ENCODE measurements around the gene DHRS4L2. TPM values are rescaled to one million over a fixed set of nuclear protein-coding genes. Genes with fewer than 3 reads are reported as not detected.
"Not testable (repeated sequence)": the region's sequence is repeated elsewhere in the genome, so short reads cannot be mapped to it uniquely, and the experiment has no call there.

DHRS4L2 gene
- total RNA-seq, 4 donors from 2014 or later, result 18.1 to 38.9 (median 27.6) TPM

DNA sequence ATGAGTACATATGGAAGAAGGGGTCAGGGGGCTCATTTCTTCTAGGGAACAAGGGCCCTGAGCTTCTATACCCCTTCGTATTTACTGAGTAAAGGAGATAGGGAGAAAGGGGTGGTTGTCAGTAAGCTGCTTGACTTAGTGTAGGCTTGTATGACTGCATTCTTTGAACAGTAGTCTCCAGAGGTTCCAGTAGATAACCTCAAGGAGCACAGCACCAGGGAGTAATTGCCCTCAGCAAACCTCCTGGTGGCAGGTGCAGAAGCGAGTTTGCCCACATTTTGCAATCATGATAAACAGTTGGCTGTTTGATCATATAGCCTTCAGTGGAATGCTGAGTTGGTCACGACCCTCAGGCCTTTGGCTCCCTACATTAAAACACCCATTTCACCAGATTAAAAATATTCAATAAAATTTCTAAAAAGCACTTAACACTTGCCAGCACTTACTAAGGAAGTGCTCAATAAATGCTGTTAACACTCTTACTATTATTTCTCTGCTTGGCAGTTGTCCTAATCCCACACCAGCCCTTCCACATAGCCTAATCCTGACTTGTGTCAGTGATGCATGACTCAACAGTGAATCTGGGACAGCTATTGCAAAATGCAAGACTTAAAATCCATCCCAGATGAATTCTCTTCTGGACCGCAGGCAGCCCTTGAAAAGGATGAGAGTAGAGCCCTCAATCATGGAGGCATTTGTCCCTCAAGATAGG, 3.7 kb upstream of the DHRS4L2 start:
- in situ Hi-C loops (cut with MboI; ENCODE audit: low pct_ligation_motif_present in 1 of 4, low pct_unique_long_range_greater_than_20kb in 1 of 4, low sequenced_read_pairs in 3 of 4) (loop anchor here in 1 of 4 donors (5.0 kb wide), 1 partner anchor 52 kb away; no protein-coding TSS in a partner anchor), intact Hi-C loops (cut with DNase I; ENCODE audit: low total_unique reads) (no loop called here)
- TF ChIP-seq POLR2A (IDR thresholded peaks at IDR 0.05) (no peak), POLR2AphosphoS5 (IDR thresholded peaks at IDR 0.05) (peak in 2 of 3 donors; percentile 16 to 54)
- H3K27ac ChIP-seq, result peak overlapping the region in 1 of 4 donors; percentile 42
- H3K9me3 ChIP-seq, result no peaks in the 10 kb centered on the region
- whole genome bisulfite sequencing, 2 donors (ENCODE audit: low coverage in 1 of 2), result 50% methylated on average over 4 of the region's 4 CpGs; no CpG with 5 or more reads in 1 of the 2 donors
- no peak for DNase-seq
- no peak overlapping the region for H3K4me3 ChIP-seq
- H3K4me1 ChIP-seq, result peaks cover 4 to 40% (median 23%) of the 10 kb centered on the region in 4 donors
- no peaks in the 10 kb centered on the region for H3K27me3 ChIP-seq
- no peaks in the 10 kb centered on the region for H3K36me3 ChIP-seq

DNA sequence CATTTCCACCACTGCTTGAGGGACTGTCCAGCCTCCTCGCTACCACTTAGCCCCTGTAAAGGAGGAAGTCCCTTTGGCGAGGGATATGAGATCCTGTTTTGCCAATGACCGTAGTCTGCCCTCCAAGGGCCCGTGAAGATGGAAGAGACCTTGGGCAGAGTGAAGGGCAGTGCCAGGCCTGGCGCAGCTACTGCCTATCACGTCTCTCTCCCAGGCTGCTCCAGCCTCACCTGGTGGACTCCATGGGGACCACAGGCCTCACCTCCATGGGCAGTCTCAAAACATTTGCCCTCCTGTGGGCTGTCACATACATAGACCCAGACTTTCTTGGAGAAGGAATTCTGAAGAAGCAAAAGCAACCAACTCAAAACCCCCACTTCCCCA, 514 bp upstream of the DHRS4L2 start:
- WGBS, 2 donors (ENCODE audit: low coverage in 1 of 2), result 62% methylated on average over 6 of the region's 6 CpGs; no CpG with 5 or more reads in 1 of the 2 donors
- H3K27me3 ChIP-seq; DNase-seq; H3K9me3 ChIP-seq; intact Hi-C loops (cut with DNase I; ENCODE audit: low total_unique reads); H3K36me3 ChIP-seq: not testable (repeated sequence)
- Histone ChIP-seq H3K4me1 (peaks cover 4 to 30% (median 23%) of the 10 kb centered on the region in 4 donors), H3K4me3 (peak overlapping the region in 2 of 4 donors; percentile 32 to 41), H3K27ac (peak overlapping the region; percentile 79 to 89 (median 80))
- in situ Hi-C loops (cut with MboI; ENCODE audit: low pct_ligation_motif_present in 1 of 4, low pct_unique_long_range_greater_than_20kb in 1 of 4, low sequenced_read_pairs in 3 of 4), result loop anchor here in 1 of 4 donors (5.0 kb wide), 1 partner anchor 49 kb away; no protein-coding TSS in a partner anchor

DNA sequence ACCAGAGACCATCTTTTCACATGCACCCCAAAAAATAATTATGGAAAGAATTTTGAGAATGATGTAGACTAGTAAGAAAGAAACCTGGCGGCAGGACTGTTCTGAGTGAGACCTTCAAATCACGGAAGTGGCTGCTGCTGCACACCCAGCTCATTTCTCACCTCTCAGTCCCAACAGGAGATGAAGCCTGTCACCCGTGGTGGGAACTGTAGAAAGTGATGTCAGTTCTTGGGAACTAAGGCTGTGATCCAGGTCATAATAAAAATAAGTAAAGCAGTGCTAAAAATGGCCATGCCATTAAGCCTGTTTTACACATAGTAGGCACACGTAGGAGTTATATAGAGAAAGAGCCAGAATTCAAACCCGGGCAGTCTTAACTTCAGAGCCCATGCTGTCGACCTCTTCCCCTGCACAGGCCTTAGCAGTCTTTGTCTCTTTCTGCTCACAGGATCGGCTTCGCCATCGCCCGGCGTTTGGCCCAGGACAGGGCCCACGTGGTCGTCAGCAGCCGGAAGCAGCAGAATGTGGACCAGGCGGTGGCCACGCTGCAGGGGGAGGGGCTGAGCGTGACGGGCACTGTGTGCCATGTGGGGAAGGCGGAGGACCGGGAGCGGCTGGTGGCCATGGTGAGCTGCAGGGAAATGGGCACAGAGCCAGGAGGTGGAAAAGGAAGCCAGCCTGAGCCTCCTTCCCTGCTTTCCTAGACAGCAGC, 1.2 kb downstream of the DHRS4L2 start:
- H3K36me3 ChIP-seq; H3K27me3 ChIP-seq; intact Hi-C loops (cut with DNase I; ENCODE audit: low total_unique reads); H3K9me3 ChIP-seq: not testable (repeated sequence)
- in situ Hi-C loops (cut with MboI; ENCODE audit: low pct_ligation_motif_present in 1 of 4, low pct_unique_long_range_greater_than_20kb in 1 of 4, low sequenced_read_pairs in 3 of 4), result loop anchor here in 1 of 4 donors (5.0 kb wide), 1 partner anchor 47 kb away; no protein-coding TSS in a partner anchor
- peak; percentile 89 for DNase-seq
- H3K27ac ChIP-seq, result peak overlapping the region; percentile 79 to 89 (median 80)
- peak overlapping the region in 1 of 4 donors; percentile 32 for H3K4me3 ChIP-seq
- H3K4me1 ChIP-seq, result peaks cover 4 to 28% (median 23%) of the 10 kb centered on the region in 4 donors
- WGBS, 2 donors (ENCODE audit: low coverage in 1 of 2), result 62% methylated on average over 21 of the region's 21 CpGs; no CpG with 5 or more reads in 1 of the 2 donors
- TF ChIP-seq POLR2AphosphoS5 (IDR thresholded peaks at IDR 0.05), result peak in 1 of 3 donors; percentile 62

DNA sequence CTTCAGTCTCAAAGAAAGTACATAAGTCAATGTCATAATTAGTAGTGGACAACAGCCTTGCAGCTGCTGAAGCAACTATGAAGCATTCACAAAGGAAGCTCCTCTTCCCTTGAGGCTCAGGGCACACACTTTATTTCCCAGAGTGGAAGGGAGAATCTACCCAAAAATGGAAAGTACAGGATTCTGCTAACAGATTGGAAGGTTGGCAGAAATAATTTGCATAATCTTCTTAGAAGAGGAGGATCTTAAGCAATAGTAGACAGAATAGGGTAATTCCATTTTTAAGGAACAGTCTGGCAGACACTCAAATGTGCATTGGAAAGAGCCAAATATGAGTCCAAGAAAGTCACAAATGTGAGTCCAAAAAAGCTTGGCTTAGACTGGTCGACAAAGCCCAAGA, 2.2 kb downstream of the DHRS4L2 start:
- H3K36me3 ChIP-seq; H3K27me3 ChIP-seq; DNase-seq; intact Hi-C loops (cut with DNase I; ENCODE audit: low total_unique reads); H3K27ac ChIP-seq; H3K9me3 ChIP-seq; H3K4me3 ChIP-seq; in situ Hi-C loops (cut with MboI; ENCODE audit: low pct_ligation_motif_present in 1 of 4, low pct_unique_long_range_greater_than_20kb in 1 of 4, low sequenced_read_pairs in 3 of 4): not testable (repeated sequence)
- H3K4me1 ChIP-seq, result peaks cover 4 to 27% (median 23%) of the 10 kb centered on the region in 4 donors
- WGBS, 2 donors (ENCODE audit: low coverage in 1 of 2), result 75% methylated on average over 1 of the region's 1 CpG; no CpG with 5 or more reads in 1 of the 2 donors

DNA sequence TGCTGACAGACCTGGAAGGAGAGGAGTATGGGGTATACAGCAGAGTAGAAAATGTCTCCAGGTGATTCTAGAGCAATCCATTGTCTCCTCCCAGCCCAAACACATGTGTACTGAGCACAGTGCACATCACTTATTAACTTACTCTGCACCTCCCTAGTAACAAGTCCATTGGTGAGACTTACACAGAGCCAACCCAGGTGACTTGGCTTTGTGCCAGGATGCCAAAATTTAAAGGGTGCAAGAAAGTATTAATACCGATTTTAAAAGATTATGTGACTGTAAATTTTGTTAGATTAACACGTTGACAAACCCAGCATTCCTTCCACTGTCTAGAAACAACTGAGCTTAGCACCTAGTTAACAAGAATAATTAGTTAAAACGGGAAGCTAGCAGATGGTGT, 4.3 kb downstream of the DHRS4L2 start:
- 82 to 100% methylated on average over 1 to 3 of the region's 3 CpGs for WGBS, 2 donors (ENCODE audit: low coverage in 1 of 2)
- H3K4me3 ChIP-seq; H3K36me3 ChIP-seq; H3K27ac ChIP-seq; DNase-seq; H3K27me3 ChIP-seq; intact Hi-C loops (cut with DNase I; ENCODE audit: low total_unique reads); in situ Hi-C loops (cut with MboI; ENCODE audit: low pct_ligation_motif_present in 1 of 4, low pct_unique_long_range_greater_than_20kb in 1 of 4, low sequenced_read_pairs in 3 of 4); H3K9me3 ChIP-seq: not testable (repeated sequence)
- H3K4me1 ChIP-seq, result peaks cover 4 to 13% (median 10%) of the 10 kb centered on the region in 4 donors

DNA sequence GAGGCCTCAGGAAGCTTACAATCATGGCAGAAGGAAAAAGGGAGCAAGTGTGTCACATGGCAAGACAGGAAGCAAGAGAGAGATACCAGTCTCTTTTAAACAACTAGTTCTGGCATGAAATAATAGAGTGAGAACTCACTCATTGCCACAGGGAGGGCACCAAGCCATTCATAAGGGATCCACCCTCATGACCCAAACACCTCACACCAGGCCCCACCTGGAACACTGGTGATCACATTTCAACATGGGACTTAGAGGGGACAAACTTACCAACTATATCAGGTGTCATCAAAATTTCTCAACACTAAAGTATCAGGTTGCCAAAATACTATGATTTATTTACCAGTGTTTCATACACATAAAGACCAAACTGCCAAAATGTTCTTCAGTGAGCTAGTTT, 7.3 kb downstream of the DHRS4L2 start:
- in situ Hi-C loops (cut with MboI; ENCODE audit: low pct_ligation_motif_present in 1 of 4, low pct_unique_long_range_greater_than_20kb in 1 of 4, low sequenced_read_pairs in 3 of 4); H3K4me1 ChIP-seq; H3K36me3 ChIP-seq; H3K27ac ChIP-seq; H3K9me3 ChIP-seq; H3K4me3 ChIP-seq; intact Hi-C loops (cut with DNase I; ENCODE audit: low total_unique reads); H3K27me3 ChIP-seq; DNase-seq: not testable (repeated sequence)

DNA sequence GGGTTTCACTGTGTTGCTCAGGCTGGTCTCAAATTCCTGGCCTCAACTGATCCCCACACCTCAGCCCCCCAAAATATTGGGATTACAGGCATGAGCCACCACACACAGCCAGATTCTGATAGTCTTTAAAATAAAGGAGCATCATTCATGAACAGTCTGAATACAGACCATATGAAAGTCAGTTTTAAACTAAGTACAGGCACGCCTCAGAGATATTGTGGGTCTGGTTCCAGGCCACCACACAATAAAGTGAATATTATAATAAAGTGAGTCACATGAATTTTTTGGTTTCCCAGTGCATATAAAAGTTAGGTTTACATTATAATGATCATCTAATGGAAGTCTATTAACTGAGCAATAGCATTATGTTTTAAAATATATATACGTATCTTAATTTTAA, 8.1 kb downstream of the DHRS4L2 start:
- H3K9me3 ChIP-seq; H3K4me1 ChIP-seq; in situ Hi-C loops (cut with MboI; ENCODE audit: low pct_ligation_motif_present in 1 of 4, low pct_unique_long_range_greater_than_20kb in 1 of 4, low sequenced_read_pairs in 3 of 4); H3K27me3 ChIP-seq; H3K36me3 ChIP-seq; H3K4me3 ChIP-seq; DNase-seq; H3K27ac ChIP-seq; intact Hi-C loops (cut with DNase I; ENCODE audit: low total_unique reads): not testable (repeated sequence)
- WGBS, 2 donors (ENCODE audit: low coverage in 1 of 2), result 79% methylated on average over 1 of the region's 2 CpGs; no CpG with 5 or more reads in 1 of the 2 donors

DNA sequence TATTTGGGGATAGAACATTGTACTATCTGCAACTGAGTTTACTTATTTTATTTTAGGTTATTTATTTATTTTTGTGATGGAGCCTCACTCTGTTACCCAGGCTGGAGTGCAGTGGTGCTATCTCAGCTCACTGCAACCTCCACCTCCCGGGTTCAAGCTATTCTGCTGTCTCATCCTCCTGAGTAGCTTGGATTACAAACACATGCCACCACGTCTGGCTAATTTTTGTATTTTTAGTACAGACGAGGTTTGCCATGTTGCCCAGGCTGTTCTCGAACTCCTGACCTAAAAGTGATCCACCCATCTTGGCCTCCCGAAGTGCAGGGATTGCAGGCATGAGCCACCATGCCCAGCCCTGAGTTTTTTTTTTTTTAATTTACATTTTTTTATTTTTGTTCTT, 10.9 kb downstream of the DHRS4L2 start:
- H3K27me3 ChIP-seq; H3K27ac ChIP-seq; H3K9me3 ChIP-seq; DNase-seq; H3K36me3 ChIP-seq; H3K4me3 ChIP-seq; H3K4me1 ChIP-seq; in situ Hi-C loops (cut with MboI; ENCODE audit: low pct_ligation_motif_present in 1 of 4, low pct_unique_long_range_greater_than_20kb in 1 of 4, low sequenced_read_pairs in 3 of 4); intact Hi-C loops (cut with DNase I; ENCODE audit: low total_unique reads): not testable (repeated sequence)
- 100% methylated on average over 2 of the region's 5 CpGs; no CpG with 5 or more reads in 1 of the 2 donors for WGBS, 2 donors (ENCODE audit: low coverage in 1 of 2)

DNA sequence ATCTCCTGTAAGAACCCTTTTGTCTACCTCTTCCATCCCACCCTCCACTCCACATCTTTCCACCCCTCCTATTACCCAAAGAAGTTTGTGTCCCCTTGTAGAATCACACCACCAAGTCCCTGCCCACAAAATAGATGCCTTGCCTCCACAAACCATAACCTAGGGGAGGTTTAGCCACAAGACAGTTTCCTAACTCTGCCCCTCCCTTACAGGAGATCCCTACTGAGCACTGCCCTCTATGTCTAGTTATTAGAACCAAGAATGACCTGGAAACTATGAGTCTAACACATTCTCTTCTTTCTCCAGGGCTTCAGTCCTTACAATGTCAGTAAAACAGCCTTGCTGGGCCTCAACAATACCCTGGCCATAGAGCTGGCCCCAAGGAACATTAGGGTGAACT, 12.3 kb downstream of the DHRS4L2 start:
- H3K9me3 ChIP-seq; H3K4me1 ChIP-seq; H3K4me3 ChIP-seq; in situ Hi-C loops (cut with MboI; ENCODE audit: low pct_ligation_motif_present in 1 of 4, low pct_unique_long_range_greater_than_20kb in 1 of 4, low sequenced_read_pairs in 3 of 4); intact Hi-C loops (cut with DNase I; ENCODE audit: low total_unique reads); DNase-seq; H3K36me3 ChIP-seq; H3K27ac ChIP-seq; H3K27me3 ChIP-seq: not testable (repeated sequence)

DNA sequence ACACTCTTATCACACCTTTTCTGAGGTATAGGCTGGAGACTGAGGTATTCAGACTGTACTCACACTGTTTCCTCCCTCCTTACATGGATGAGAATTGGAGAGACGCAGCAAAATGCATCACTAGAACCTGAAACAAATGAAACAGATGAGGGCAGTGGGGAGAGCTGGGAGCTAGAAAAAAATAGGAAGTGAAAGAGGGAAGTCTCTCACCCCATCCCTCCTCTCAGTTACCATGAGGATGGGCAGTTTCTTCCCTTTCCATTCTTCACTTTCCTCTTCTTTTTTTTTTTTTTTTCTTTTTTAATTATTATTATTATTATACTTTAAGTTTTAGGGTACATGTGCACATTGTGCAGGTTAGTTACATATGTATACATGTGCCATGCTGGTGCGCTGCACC, 12.9 kb downstream of the DHRS4L2 start:
- DNase-seq; H3K27ac ChIP-seq; in situ Hi-C loops (cut with MboI; ENCODE audit: low pct_ligation_motif_present in 1 of 4, low pct_unique_long_range_greater_than_20kb in 1 of 4, low sequenced_read_pairs in 3 of 4); H3K4me3 ChIP-seq; intact Hi-C loops (cut with DNase I; ENCODE audit: low total_unique reads); H3K27me3 ChIP-seq; H3K9me3 ChIP-seq; H3K4me1 ChIP-seq; H3K36me3 ChIP-seq: not testable (repeated sequence)
- WGBS, 2 donors (ENCODE audit: low coverage in 1 of 2), result no CpG with 5 or more reads among the region's 2 CpGs

All from transverse colon (tissue), 4 donors.